HG02981 (cell line): Measurements from ENCODE around the gene SORBS1.

Source experiments
- ATAC-seq: cut with Tn5 transposase; IDR thresholded peaks from one replicate; pipeline ENCODE4 v1.9.1; 2021; ENCODE audit warnings: mild to moderate bottlenecking, moderate library complexity; ENCODE audit not compliant: unreplicated experiment

Gene SORBS1

GRCh38 chr10:95395947-95396449 lies 165.2 kb downstream of the SORBS1 start:
- ATAC-seq: no peak

- ATAC-seq: peak; percentile 63
These were observed 166.8 kb downstream of the SORBS1 start for GRCh38 chr10:95394161-95394880.

GRCh38 chr10:95392681-95393164 lies 168.4 kb downstream of the SORBS1 start:
- no peak for ATAC-seq

- no peak for ATAC-seq
These were observed 169.0 kb downstream of the SORBS1 start for GRCh38 chr10:95392217-95392584.

GRCh38 chr10:95391581-95392216 lies 169.5 kb downstream of the SORBS1 start:
- ATAC-seq: no peak

- no peak for ATAC-seq
These were observed 170.0 kb downstream of the SORBS1 start for GRCh38 chr10:95391164-95391563.

GRCh38 chr10:95389982-95390381 lies 171.2 kb downstream of the SORBS1 start:
- ATAC-seq: no peak

GRCh38 chr10:95389176-95389575 lies 172.0 kb downstream of the SORBS1 start:
- ATAC-seq: no peak

GRCh38 chr10:95388539-95388938 lies 172.6 kb downstream of the SORBS1 start:
- ATAC-seq: no peak

GRCh38 chr10:95388109-95388471 lies 173.1 kb downstream of the SORBS1 start:
- ATAC-seq: no peak

GRCh38 chr10:95384011-95384704 lies 177.0 kb downstream of the SORBS1 start:
- no peak for ATAC-seq

GRCh38 chr10:95382596-95382995 lies 178.6 kb downstream of the SORBS1 start:
- no peak for ATAC-seq

- no peak for ATAC-seq
These were observed 179.0 kb downstream of the SORBS1 start for GRCh38 chr10:95382174-95382573.

- ATAC-seq: no peak
These were observed 183.2 kb downstream of the SORBS1 start for GRCh38 chr10:95377950-95378349.

- ATAC-seq: no peak
These were observed 185.8 kb downstream of the SORBS1 start for GRCh38 chr10:95375418-95375817.

GRCh38 chr10:95374597-95375209 lies 186.5 kb downstream of the SORBS1 start:
- ATAC-seq: peak; percentile 93

- no peak for ATAC-seq
These were observed 187.5 kb downstream of the SORBS1 start for GRCh38 chr10:95373660-95374059.

- ATAC-seq: no peak
These were observed 196.8 kb downstream of the SORBS1 start for GRCh38 chr10:95364342-95364741.

- ATAC-seq: peak; percentile 81
These were observed 197.8 kb downstream of the SORBS1 start for GRCh38 chr10:95363303-95363912.

- peak; percentile 42 for ATAC-seq
These were observed 201.0 kb downstream of the SORBS1 start for GRCh38 chr10:95360122-95360714.
